ENCODE results near the gene CCDC80.
"Not testable (repeated sequence)": the region's sequence is repeated elsewhere in the genome, so short reads cannot be mapped to it uniquely, and the experiment has no call there.

CCDC80 gene

DNA sequence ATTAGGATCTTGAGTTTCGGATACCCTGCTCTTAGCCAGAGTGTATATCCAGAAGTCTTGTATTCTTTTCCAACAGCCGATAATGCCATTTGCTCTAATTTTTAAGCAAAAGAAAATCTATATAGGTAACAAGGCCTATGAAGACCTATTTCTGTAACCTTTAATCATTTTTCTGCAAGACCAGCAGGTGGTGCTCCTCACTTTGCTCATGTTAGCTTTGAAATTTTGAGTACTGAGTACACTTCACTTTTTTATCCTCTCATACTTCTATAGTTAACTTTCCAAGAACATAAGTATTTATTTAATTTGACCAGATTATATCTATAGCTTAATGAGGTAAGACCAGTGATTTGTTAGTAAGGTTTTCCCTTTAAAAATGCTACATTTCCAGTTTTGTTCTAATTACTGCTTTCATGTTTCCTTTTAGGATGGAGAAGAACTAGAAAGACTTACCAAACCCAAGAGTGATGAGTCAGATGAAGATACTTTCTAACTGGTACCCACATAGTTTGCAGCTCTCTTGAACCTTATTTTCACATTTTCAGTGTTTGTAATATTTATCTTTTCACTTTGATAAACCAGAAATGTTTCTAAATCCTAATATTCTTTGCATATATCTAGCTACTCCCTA is 58.6 kb downstream of the CCDC80 start:
- DNase-seq: peak; percentile 36

DNA sequence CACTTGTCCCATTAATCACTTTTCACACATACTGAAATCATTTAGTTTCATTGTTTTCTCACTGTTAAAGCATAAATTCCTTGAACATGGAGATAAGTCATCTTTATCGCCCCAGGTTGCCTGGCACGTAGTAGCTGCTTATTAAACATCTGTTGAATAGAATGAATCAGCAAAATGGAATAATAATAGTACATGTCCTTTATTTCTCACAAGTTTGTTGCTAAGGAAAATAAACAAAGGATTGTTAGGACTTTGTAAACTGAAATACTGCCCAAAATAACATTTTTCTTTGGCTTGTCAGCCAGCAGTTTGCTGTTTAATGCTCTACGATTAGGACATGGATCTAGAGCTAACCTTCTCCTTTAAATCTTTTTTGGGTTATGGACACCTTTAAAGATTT is 61.2 kb downstream of the CCDC80 start:
- DNase-seq: no peak

DNA sequence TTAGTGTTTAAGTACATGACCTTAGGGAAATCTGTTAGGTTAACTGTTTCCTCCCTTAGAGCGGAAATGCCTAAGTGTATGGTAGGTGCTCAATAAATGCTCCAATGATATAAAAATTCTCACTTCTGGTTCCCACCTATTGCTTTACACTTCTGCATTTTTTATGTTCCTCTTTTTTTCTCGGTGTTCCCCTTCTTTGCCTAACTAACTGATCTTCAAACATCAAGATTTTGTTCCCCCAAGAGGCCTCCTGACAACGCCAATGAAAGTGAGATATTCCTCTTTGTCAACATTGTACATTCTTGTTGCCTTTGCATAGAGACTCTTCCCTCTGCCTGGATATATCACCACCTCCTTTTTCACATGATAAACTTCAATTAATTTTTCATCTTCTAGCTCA is 61.7 kb downstream of the CCDC80 start:
- DNase-seq: no peak

DNA sequence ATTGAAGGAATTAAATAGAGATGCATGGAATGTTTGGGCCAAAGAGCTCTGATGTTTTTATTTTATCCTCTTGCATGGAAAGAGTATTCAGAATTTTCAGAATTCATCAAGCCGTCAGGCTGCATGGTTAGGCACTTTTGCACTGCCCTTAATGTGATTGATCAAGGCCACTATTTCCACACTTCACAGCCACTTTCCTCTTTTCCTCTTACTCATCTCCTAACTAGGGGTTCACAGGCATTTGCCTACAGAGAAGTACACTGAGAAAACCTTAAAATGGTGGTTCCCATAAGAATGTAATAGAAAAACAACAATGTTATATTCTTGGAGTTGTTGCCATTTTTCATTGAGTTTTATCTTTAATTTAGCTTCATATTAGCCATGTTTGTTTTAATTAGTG is 68.2 kb downstream of the CCDC80 start:
- DNase-seq: no peak

DNA sequence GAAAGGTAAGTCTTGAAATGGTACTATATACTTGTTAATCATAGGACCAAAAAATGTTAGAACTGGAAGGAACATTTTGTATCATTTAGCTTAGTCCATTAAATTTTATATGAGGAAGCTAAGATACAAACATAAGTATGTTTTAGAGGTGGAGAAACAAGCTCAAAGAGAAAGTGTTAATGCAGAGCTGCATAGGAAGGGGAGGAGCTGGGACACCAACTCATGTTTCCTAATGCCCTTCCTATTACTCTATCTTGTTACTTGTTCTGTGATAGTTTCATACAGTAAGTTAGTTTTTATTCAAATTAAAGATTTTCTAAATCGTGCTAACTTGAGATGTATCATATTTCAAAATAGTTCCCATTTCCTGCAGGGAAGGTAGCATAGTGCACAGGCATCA is 71.7 kb downstream of the CCDC80 start:
- DNase-seq: no peak

DNA sequence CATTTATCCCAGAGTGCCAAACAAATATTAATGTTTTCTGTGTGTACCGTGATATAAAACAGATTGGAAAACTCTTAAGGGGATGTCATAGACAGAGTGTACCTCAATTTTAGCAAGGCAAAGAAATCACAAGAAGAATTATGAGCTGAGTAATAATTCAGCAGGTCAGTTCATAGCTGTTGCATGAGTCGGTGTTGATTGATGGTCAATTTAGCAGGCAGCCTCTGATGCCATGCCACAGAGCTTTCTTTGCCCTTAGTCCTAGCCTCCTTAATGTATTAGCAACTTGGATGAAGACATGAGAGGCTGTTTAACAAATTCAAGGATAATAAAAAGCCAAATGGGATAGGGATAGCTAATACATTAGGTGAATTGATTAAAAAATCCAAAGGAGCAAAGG is 72.3 kb downstream of the CCDC80 start:
- no peak for DNase-seq

DNA sequence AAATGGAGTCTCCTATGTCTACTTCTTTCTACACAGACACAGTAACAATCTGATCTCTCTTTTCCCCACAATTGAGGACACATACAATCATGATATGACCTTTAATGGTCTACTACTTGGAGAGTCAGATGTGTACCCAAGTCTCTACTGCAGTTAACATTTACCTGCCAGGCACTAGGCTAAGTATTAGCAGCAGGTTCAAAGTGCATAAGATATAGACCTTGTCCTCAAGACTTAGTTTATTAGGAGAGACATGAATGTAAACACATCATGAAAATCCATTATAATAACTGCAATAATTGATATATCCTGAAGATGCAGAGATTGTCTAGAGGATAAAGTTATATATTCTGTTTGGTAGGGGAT is 76.0 kb downstream of the CCDC80 start:
- DNase-seq: no peak

GRCh38 chr3:112564247-112564939 is 76.5 kb downstream of the CCDC80 start:
- DNase-seq: not testable (repeated sequence)

DNA sequence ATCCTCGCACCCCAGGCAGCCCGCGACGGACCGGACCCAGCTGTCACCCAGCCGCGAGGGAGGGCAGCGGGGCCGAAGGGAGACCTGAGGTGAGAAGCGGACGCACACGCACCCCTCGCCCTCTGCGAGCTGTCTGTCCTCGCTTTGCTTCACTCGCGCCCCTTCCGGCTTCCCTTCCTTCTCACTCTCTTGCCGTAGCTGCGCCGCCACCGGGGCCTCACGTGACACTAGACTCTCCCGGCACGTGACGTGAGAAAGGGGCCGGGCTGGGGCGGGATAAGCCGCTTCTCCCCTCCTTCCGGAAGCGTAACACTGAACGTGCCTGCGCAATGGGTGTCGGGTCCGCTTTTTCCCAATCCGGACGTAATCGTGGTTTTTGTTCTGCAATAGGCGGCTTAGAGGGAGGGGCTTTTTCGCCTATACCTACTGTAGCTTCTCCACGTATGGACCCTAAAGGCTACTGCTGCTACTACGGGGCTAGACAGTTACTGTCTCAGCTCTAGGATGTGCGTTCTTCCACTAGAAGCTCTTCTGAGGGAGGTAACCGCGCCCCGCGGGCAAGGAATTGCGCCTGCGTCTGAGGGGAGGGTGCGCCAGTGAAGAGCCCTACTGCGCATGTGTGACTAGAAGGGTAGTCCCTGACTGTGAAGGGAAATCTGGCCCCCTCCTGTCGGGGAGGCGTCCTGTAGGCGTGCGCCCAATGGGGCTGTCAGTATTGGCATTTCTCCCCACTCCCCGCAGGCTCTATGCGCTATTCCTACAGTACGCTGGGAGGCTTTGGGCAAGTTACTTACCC is 79.0 kb downstream of the CCDC80 start, which contains the start of the genes ATG3 and SLC35A5:
ATG3 (minus strand) TSS at position 229 of the 796 bp plus-strand sequence. CDS start 434 bp downstream, outside the sequence.
SLC35A5 (plus strand) TSS at position 312 of the 796 bp plus-strand sequence. CDS start 1,359 bp downstream, outside the sequence.
- DNase-seq: peak; percentile 98

DNA sequence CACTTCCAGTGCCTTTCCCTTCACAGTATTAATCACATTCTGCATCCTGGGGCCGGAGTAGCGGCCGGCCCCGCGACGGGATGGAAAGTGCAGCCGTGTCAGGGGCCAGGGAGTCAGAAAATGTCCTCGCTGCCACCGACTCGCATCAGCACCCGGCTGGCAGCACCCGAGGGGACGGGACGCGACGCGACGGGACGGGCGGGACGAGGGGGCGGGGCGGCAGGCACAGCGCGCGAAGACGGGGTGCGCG is 79.5 kb downstream of the CCDC80 start:
- peak; percentile 81 for DNase-seq

DNA sequence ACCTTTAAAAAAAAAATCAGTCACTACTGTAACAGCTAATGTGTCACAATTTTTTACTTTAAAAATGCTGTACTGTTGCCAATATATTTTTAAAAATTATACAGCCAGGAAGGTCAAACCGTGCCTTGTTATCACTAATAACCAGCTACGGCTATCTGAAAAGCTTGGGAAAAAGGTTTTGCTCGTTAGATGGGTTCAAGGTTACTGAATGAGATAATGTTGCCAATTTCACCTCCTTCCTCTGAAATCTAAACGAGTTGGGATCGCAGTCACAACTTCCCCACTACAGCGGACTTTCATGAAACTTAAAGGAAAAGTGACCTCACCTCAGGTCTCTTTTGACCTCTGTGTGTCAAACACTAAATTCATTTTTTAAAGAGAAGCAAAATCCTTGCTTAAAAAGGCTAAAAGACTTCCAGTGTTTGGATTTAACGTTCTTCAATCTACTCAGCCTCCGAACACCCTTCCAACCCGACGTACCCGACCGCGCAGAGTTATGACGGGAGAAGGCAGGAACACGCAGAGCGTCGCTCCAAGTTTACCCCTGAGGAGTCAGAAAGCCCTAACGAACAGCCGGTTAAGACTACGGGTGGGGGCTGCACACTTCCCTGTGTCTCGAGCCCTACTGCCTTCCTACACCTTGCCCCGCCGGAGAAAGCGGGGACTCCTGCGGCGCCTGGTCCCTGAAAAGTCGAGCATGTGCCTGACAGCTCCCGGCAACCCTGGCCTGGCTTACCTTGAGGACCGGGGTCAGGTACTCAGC is 80.0 kb downstream of the CCDC80 start:
- DNase-seq: peak; percentile 64

- DNase-seq: no peak
These were observed 80.6 kb downstream of the CCDC80 start for GRCh38 chr3:112560307-112560706.

DNA sequence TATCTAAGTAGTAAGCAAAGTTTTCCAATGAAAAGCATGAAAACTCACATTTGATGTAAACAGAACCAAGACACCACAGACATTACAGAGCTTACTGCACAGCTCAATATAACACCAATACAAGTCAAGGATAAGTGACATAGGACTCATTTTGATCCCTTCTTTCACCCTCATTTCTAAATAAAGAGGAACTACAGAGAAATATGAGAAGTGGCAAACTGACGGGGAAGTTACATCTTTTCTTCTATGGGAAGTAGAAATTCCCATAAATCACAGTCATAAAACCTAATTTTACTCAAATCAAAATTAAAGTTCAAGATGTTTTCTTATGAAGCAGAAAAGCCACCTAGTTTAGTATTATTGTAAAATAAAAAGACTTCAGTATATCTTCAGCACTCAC is 83.0 kb downstream of the CCDC80 start:
- no peak for DNase-seq

- DNase-seq: no peak
These were observed 85.3 kb downstream of the CCDC80 start for GRCh38 chr3:112555535-112556170.

GRCh38 chr3:112550859-112551258 is 90.1 kb downstream of the CCDC80 start:
- no peak for DNase-seq

Measured in CD4-positive, alpha-beta T cell treated with Interleukin-6 for 4 hours (primary cell).